Cardiac muscle cell (in vitro differentiated cells and primary cell): ENCODE results near the gene TARBP1. TPM values are rescaled to one million over a fixed set of nuclear protein-coding genes. Genes with fewer than 3 reads are reported as not detected.
"Not testable (repeated sequence)": the region's sequence is repeated elsewhere in the genome, so short reads cannot be mapped to it uniquely, and the experiment has no call there.

ENCODE experiments used
- DNase-seq, 2 donors: peaks; one replicate each; pipeline versions ENCODE4 v3.0.0 to v3.0.0-alpha.2; 2010 to 2017; ENCODE audit warnings: low read depth in 1 of 2, low spot score in 1 of 2
- H3K27ac ChIP-seq: fragments of 200-600 bp; sonication (generic); 2 replicates; pipeline ENCODE4 v1.5.1; 2016
- H3K27me3 ChIP-seq: fragments of 200-600 bp; sonication (generic); 2 replicates; pipeline ENCODE4 v1.6.0; 2016; ENCODE audit warnings: control low read depth
- H3K36me3 ChIP-seq: fragments of 200-600 bp; sonication (generic); 2 replicates; pipeline ENCODE4 v1.5.1; 2016; ENCODE audit warnings: control low read depth
- H3K4me1 ChIP-seq: fragments of 200-600 bp; sonication (generic); 2 replicates; pipeline ENCODE4 v1.8.1; 2017; ENCODE audit warnings: low read depth, mild to moderate bottlenecking, mixed run types
- H3K4me3 ChIP-seq: fragments of 200-600 bp; sonication (generic); 2 replicates; pipeline ENCODE4 v1.5.1; 2016; ENCODE audit warnings: mild to moderate bottlenecking
- H3K9me3 ChIP-seq: fragments of 200-600 bp; sonication (generic); 2 replicates; pipeline ENCODE4 v1.5.1; 2017; ENCODE audit warnings: low read depth, mild to moderate bottlenecking, control low read depth
- CTCF ChIP-seq: IDR thresholded peaks from 2 replicates; pipeline ENCODE4 v1.5.1; 2012; ENCODE audit warnings: low read depth, mild to moderate bottlenecking, low read length
- polyA plus RNA-seq: library from polyadenylated mRNA; unstranded; fragments of >200 nt; fragmentation: Nextera tagmentation; extraction: Ambion mirVana; gene quantifications from 2 replicates; pipeline ENCODE4 v1.2.1, GENCODE V29; 2016
- total RNA-seq: library from RNA; depleted of rRNA; stranded (reverse); fragments of >200 nt; gene quantifications from 2 replicates; pipeline ENCODE4 v1.2.3, GENCODE V29; 2016

The TARBP1 gene
- total and polyA plus RNA-seq, 2 experiments from 2014 or later = 25.6 to 34.3 TPM

GRCh38 chr1:234507089-234507488 is 28.1 kb upstream of the TARBP1 start:
- no peak for TF ChIP-seq CTCF
- H3K36me3 ChIP-seq = no peaks in the 10 kb centered on the region
- H3K4me3 ChIP-seq = no peak overlapping the region
- peaks cover 10% of the 10 kb centered on the region for H3K4me1 ChIP-seq
- H3K27me3 ChIP-seq = no peaks in the 10 kb centered on the region
- H3K9me3 ChIP-seq = no peaks in the 10 kb centered on the region
- DNase-seq = no peak
- H3K27ac ChIP-seq = no peak overlapping the region

GRCh38 chr1:234505769-234506102 is 26.8 kb upstream of the TARBP1 start:
- peak overlapping the region; percentile 55 for H3K27ac ChIP-seq

GRCh38 chr1:234504969-234505768 is 26.2 kb upstream of the TARBP1 start:
- no peaks in the 10 kb centered on the region for H3K36me3 ChIP-seq
- no peak overlapping the region for H3K4me3 ChIP-seq
- DNase-seq = no peak
- H3K27ac ChIP-seq = peak overlapping the region; percentile 55
- no peaks in the 10 kb centered on the region for H3K27me3 ChIP-seq
- H3K9me3 ChIP-seq = no peaks in the 10 kb centered on the region
- TF ChIP-seq CTCF = no peak
- H3K4me1 ChIP-seq = peaks cover 18% of the 10 kb centered on the region

More at GRCh38 chr1:234505769-234506102, 26.8 kb upstream of the TARBP1 start:
- DNase-seq = peak in 1 of 2 donors; percentile 68
- no peak overlapping the region for H3K4me3 ChIP-seq
- no peaks in the 10 kb centered on the region for H3K36me3 ChIP-seq
- H3K27me3 ChIP-seq = no peaks in the 10 kb centered on the region
- no peak for TF ChIP-seq CTCF
- H3K4me1 ChIP-seq = peaks cover 13% of the 10 kb centered on the region
- no peaks in the 10 kb centered on the region for H3K9me3 ChIP-seq

- not testable (repeated sequence) for H3K27ac ChIP-seq, H3K36me3 ChIP-seq, DNase-seq, H3K4me3 ChIP-seq, H3K27me3 ChIP-seq, H3K9me3 ChIP-seq
- H3K4me1 ChIP-seq = peaks cover 20% of the 10 kb centered on the region
These were observed 25.3 kb upstream of the TARBP1 start for GRCh38 chr1:234504251-234504650.

GRCh38 chr1:234503193-234504050 is 24.4 kb upstream of the TARBP1 start:
- no peaks in the 10 kb centered on the region for H3K36me3 ChIP-seq
- no peaks in the 10 kb centered on the region for H3K27me3 ChIP-seq
- H3K4me1 ChIP-seq = peaks cover 21% of the 10 kb centered on the region
- no peak overlapping the region for H3K27ac ChIP-seq
- no peak overlapping the region for H3K4me3 ChIP-seq
- no peak for DNase-seq
- no peak for TF ChIP-seq CTCF
- no peaks in the 10 kb centered on the region for H3K9me3 ChIP-seq

- no peak overlapping the region for H3K27ac ChIP-seq
- H3K4me3 ChIP-seq = no peak overlapping the region
- no peaks in the 10 kb centered on the region for H3K36me3 ChIP-seq
- TF ChIP-seq CTCF = no peak
- H3K9me3 ChIP-seq = no peaks in the 10 kb centered on the region
- H3K27me3 ChIP-seq = no peaks in the 10 kb centered on the region
- peaks cover 21% of the 10 kb centered on the region for H3K4me1 ChIP-seq
- no peak for DNase-seq
These were observed 23.8 kb upstream of the TARBP1 start for GRCh38 chr1:234502785-234503184.
